SK-N-SH (cell line): ENCODE measurements around the gene RGS7. TPM values are rescaled to one million over a fixed set of nuclear protein-coding genes. Genes with fewer than 3 reads are reported as not detected.

Source experiments
- CTCF ChIA-PET: fragments of 300-600, 350-600 bp; formaldehyde crosslinking; extraction: SDS; loops from one replicate; lab custom pipeline; 2021; lab: Yijun Ruan, JAX
- POLR2A ChIA-PET: fragments of 350-600 bp; sonication (Branson Sonifier 250); formaldehyde crosslinking; extraction: SDS; loops from one replicate; lab custom pipeline; 2020; ENCODE audit warnings: antibody characterized with exemption, inconsistent platforms; lab: Yijun Ruan, JAX
- DNase-seq: peaks from one replicate; pipeline ENCODE4 v3.0.0; 2012
- H2AFZ ChIP-seq: fragments of 200-600 bp; sonication (generic); 2 replicates; pipeline ENCODE4 v1.8.1; 2016; ENCODE audit warnings: antibody characterized with exemption, mild to moderate bottlenecking, low read depth
- H3F3A ChIP-seq: fragments of 200-600 bp; sonication (generic); replicated peaks from 2 replicates; pipeline ENCODE3; 2016; ENCODE audit warnings: antibody characterized with exemption, mild to moderate bottlenecking; ENCODE audit not compliant: insufficient read depth
- H3K27ac ChIP-seq, 2 experiments: fragments of 200-500 bp in 1 of 2; fragments of 200-600 bp in 1 of 2; sonication (Bioruptor generic) in 1 of 2; sonication (generic), shearing (Covaris generic) in 1 of 2; 2 replicates each; pipeline versions ENCODE4 v1.5.1 to v1.6.1; 2014 to 2016; ENCODE audit warnings: low read depth in 2 of 2, inconsistent platforms in 1 of 2, low read length in 1 of 2, mild to moderate bottlenecking in 1 of 2, mixed read lengths in 1 of 2
- H3K27me3 ChIP-seq: fragments of 200-600 bp; sonication (generic), shearing (Covaris generic); 2 replicates; pipeline ENCODE4 v1.6.1; 2016; ENCODE audit warnings: mixed run types; ENCODE audit not compliant: insufficient read depth
- H3K36me3 ChIP-seq, 2 experiments: fragments of 200-500 bp in 1 of 2; fragments of 200-600 bp in 1 of 2; sonication (Bioruptor generic) in 1 of 2; sonication (generic) in 1 of 2; replicated peaks in 1 of 2; 2 replicates each; pipeline versions ENCODE3 to v1.5.1; 2014 to 2016; ENCODE audit warnings: low read length in 1 of 2, mild to moderate bottlenecking in 1 of 2; ENCODE audit not compliant: insufficient read depth in 2 of 2, control insufficient read depth in 1 of 2
- H3K4me1 ChIP-seq, 2 experiments: fragments of 200-500 bp in 1 of 2; fragments of 200-600 bp in 1 of 2; sonication (Bioruptor generic) in 1 of 2; sonication (generic), shearing (Covaris generic) in 1 of 2; 2 replicates each; pipeline versions ENCODE4 v1.5.1 to v1.6.1; 2014 to 2016; ENCODE audit warnings: low read depth in 1 of 2, low read length in 1 of 2, mixed run types in 1 of 2; ENCODE audit not compliant: insufficient read depth in 2 of 2, control insufficient read depth in 1 of 2
- H3K4me2 ChIP-seq: fragments of 200-600 bp; sonication (generic), shearing (Covaris generic); 2 replicates; pipeline ENCODE4 v1.6.1; 2017; ENCODE audit warnings: mixed run types
- H3K4me3 ChIP-seq, 2 experiments: fragments of 200-500 bp in 1 of 2; fragments of 200-600 bp in 1 of 2; sonication (Bioruptor generic) in 1 of 2; sonication (generic), shearing (Covaris generic) in 1 of 2; 2 replicates each; pipeline versions ENCODE4 v1.5.1 to v1.8.1; 2014 to 2016; ENCODE audit warnings: low read depth in 2 of 2, inconsistent platforms in 1 of 2, low read length in 1 of 2, mild to moderate bottlenecking in 1 of 2, mixed read lengths in 1 of 2, moderate library complexity in 1 of 2
- H3K79me2 ChIP-seq: fragments of 200-600 bp; sonication (generic); 2 replicates; pipeline ENCODE4 v1.8.1; 2017; ENCODE audit warnings: mild to moderate bottlenecking; ENCODE audit not compliant: insufficient read depth
- H3K9ac ChIP-seq: fragments of 200-600 bp; sonication (generic); 2 replicates; pipeline ENCODE4 v1.6.1; 2017; ENCODE audit warnings: mixed run types
- H3K9me2 ChIP-seq: fragments of 200-600 bp; sonication (generic); 2 replicates; pipeline ENCODE4 v1.6.1; 2017; ENCODE audit warnings: mixed run types
- H3K9me3 ChIP-seq: fragments of 200-600 bp; sonication (generic); 2 replicates; pipeline ENCODE4 v1.6.1; 2017; ENCODE audit warnings: mixed run types, mild to moderate bottlenecking, moderate library complexity
- H4K20me1 ChIP-seq: fragments of 200-600 bp; sonication (generic); 2 replicates; pipeline ENCODE4 v1.6.1; 2017; ENCODE audit warnings: mild to moderate bottlenecking, mixed run types; ENCODE audit not compliant: insufficient read depth
- CHD2 ChIP-seq: fragments of 150-350 bp; IDR thresholded peaks from 2 replicates; pipeline ENCODE4 v1.6.1; 2018; ENCODE audit warnings: low read length; ENCODE audit not compliant: partially characterized antibody
- ELF1 ChIP-seq: IDR thresholded peaks from 2 replicates; pipeline ENCODE4 v1.4.0; 2012
- FOXJ3 ChIP-seq: sonication (generic); formaldehyde crosslinking; IDR thresholded peaks from 2 replicates; pipeline ENCODE4 v1.5.1; 2020; ENCODE audit warnings: mild to moderate bottlenecking, missing genetic modification reagents
- GATA2 ChIP-seq: sonication (generic); formaldehyde crosslinking; IDR thresholded peaks from 2 replicates; pipeline ENCODE4 v1.5.0; 2020; ENCODE audit warnings: mild to moderate bottlenecking, missing genetic modification reagents
- JUND ChIP-seq: IDR thresholded peaks from 2 replicates; pipeline ENCODE4 v1.4.0; 2012
- MXI1 ChIP-seq: IDR thresholded peaks from 2 replicates; pipeline ENCODE4 v1.6.1; 2012; ENCODE audit warnings: mild to moderate bottlenecking, low read depth, low read length, improper control_type of control experiment
- NRF1 ChIP-seq: IDR thresholded peaks from 2 replicates; pipeline ENCODE4 v1.6.1; 2012; ENCODE audit warnings: low read depth, mild to moderate bottlenecking, low read length
- POLR2AphosphoS5 ChIP-seq: IDR thresholded peaks from 2 replicates; pipeline ENCODE4 v1.6.1; 2012; ENCODE audit warnings: low read depth, low read length
- REST ChIP-seq: IDR thresholded peaks from 2 replicates; pipeline ENCODE4 v1.6.1; 2012; ENCODE audit warnings: mild to moderate bottlenecking, low read depth, low read length, moderate library complexity
- RFX5 ChIP-seq: IDR thresholded peaks from 2 replicates; pipeline ENCODE4 v1.6.1; 2012; ENCODE audit warnings: mild to moderate bottlenecking, improper control_type of control experiment, low read length
- TEAD4 ChIP-seq: IDR thresholded peaks from 2 replicates; pipeline ENCODE4 v1.4.0; 2012; ENCODE audit warnings: mild to moderate bottlenecking, borderline replicate concordance; ENCODE audit not compliant: insufficient read depth
- YY1 ChIP-seq: IDR thresholded peaks from 2 replicates; pipeline ENCODE4 v1.4.0; 2012; ENCODE audit warnings: low read depth, mild to moderate bottlenecking
- WGBS: methylation state at CpG from one replicate; pipeline ENCODE4 v1.1.6; 2017; ENCODE audit warnings: low lambda C conversion rate; 5-methylcytosine and 5-hydroxymethylcytosine counted together
- polyA plus RNA-seq, 3 experiments: library from polyadenylated mRNA; depleted of rRNA; stranded (reverse); fragments of >200 nt; gene quantifications; 2 replicates each; pipeline ENCODE4 v1.2.3, GENCODE V29; 2012
- TF ChIP-seq, protein P1 (sequence below): fragments of 200-600 bp; sonication (generic); IDR thresholded peaks from 2 replicates; pipeline ENCODE4 v1.6.1; 2017; ENCODE audit warnings: antibody characterized with exemption, mild to moderate bottlenecking, moderate library complexity
- TF ChIP-seq, protein P2 (sequence below): fragments of 150-350 bp; IDR thresholded peaks from 2 replicates; pipeline ENCODE4 v1.6.1; 2017; ENCODE audit warnings: antibody characterized with exemption, low read length, low read depth, borderline replicate concordance
- TF ChIP-seq, protein P3 (sequence below): fragments of 150-350 bp; IDR thresholded peaks from 2 replicates; pipeline ENCODE4 v1.6.1; 2016; ENCODE audit warnings: mild to moderate bottlenecking, low read depth, low read length

The RGS7 gene
- polyA plus RNA-seq, 1 of the 3 experiments (the other 2 are of a cell fraction), result 0.36 TPM

DNA sequence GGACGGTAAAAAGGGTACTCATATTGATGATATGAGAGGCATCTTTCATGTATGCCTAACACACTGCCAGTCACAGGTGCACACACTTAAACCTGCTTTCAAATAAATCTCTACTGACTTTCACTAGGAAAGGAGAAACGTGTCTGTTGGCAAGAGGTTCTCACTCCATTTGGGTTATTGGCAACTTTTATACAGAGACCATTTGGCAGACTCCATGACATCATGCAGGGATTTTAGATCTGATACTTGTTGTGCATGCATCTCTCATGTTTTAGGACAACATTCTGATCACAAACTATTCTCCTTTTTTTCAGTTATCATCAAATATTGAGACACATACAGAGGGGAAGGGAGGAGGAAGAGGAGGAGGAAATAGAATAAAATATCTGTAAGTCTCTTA lies 31.5 kb downstream of the RGS7 start:
- H3K79me2 ChIP-seq, result no peaks in the 10 kb centered on the region
- peaks cover 0 to 4% of the 10 kb centered on the region in 2 experiments; a peak in 2 of 4 replicates for H3K4me1 ChIP-seq
- CTCF ChIA-PET, result no interaction called here
- H3K4me2 ChIP-seq, result no peak overlapping the region
- no peak overlapping the region for H3K4me3 ChIP-seq
- no peaks in the 10 kb centered on the region for H4K20me1 ChIP-seq
- H3F3A ChIP-seq, result no peaks in the 10 kb centered on the region
- TF ChIP-seq, protein P1, sequence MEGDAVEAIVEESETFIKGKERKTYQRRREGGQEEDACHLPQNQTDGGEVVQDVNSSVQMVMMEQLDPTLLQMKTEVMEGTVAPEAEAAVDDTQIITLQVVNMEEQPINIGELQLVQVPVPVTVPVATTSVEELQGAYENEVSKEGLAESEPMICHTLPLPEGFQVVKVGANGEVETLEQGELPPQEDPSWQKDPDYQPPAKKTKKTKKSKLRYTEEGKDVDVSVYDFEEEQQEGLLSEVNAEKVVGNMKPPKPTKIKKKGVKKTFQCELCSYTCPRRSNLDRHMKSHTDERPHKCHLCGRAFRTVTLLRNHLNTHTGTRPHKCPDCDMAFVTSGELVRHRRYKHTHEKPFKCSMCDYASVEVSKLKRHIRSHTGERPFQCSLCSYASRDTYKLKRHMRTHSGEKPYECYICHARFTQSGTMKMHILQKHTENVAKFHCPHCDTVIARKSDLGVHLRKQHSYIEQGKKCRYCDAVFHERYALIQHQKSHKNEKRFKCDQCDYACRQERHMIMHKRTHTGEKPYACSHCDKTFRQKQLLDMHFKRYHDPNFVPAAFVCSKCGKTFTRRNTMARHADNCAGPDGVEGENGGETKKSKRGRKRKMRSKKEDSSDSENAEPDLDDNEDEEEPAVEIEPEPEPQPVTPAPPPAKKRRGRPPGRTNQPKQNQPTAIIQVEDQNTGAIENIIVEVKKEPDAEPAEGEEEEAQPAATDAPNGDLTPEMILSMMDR, result no peak
- TF ChIP-seq JUND (no peak), TEAD4 (no peak), REST (no peak), FOXJ3 (CRISPR knock-in tag) (no peak), NRF1 (no peak), GATA2 (CRISPR knock-in tag) (no peak), YY1 (no peak), MXI1 (no peak), POLR2AphosphoS5 (no peak), ELF1 (no peak), CHD2 (no peak), RFX5 (no peak)
- TF ChIP-seq, protein P2, sequence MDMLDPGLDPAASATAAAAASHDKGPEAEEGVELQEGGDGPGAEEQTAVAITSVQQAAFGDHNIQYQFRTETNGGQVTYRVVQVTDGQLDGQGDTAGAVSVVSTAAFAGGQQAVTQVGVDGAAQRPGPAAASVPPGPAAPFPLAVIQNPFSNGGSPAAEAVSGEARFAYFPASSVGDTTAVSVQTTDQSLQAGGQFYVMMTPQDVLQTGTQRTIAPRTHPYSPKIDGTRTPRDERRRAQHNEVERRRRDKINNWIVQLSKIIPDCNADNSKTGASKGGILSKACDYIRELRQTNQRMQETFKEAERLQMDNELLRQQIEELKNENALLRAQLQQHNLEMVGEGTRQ, result no peak
- TF ChIP-seq, protein P3, sequence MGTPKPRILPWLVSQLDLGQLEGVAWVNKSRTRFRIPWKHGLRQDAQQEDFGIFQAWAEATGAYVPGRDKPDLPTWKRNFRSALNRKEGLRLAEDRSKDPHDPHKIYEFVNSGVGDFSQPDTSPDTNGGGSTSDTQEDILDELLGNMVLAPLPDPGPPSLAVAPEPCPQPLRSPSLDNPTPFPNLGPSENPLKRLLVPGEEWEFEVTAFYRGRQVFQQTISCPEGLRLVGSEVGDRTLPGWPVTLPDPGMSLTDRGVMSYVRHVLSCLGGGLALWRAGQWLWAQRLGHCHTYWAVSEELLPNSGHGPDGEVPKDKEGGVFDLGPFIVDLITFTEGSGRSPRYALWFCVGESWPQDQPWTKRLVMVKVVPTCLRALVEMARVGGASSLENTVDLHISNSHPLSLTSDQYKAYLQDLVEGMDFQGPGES, result no peak
- H3K9ac ChIP-seq, result no peak overlapping the region
- no peaks in the 10 kb centered on the region for H3K36me3 ChIP-seq
- H3K9me3 ChIP-seq, result no peaks in the 10 kb centered on the region
- no peaks in the 10 kb centered on the region for H3K9me2 ChIP-seq
- H2AFZ ChIP-seq, result no peak overlapping the region
- POLR2A ChIA-PET, result no interaction called here
- DNase-seq, result no peak
- H3K27me3 ChIP-seq, result no peaks in the 10 kb centered on the region
- 39% methylated on average over 2 of the region's 2 CpGs for WGBS
- 0 out of 4 replicates have a peak overlapping the region, but pooled peaks of 1 of the 2 experiments have one; percentile 90 for H3K27ac ChIP-seq
